HG02623 (cell line): ENCODE results near the gene BNIP3.
"Not testable (repeated sequence)": the region's sequence is repeated elsewhere in the genome, so short reads cannot be mapped to it uniquely, and the experiment has no call there.

Source experiments
- ATAC-seq: cut with Tn5 transposase; IDR thresholded peaks from one replicate; pipeline ENCODE4 v1.9.1; 2021; ENCODE audit warnings: moderate library complexity; ENCODE audit not compliant: unreplicated experiment

Gene BNIP3

GRCh38 chr10:132002004-132002403 is 20.3 kb upstream of the BNIP3 start:
- ATAC-seq = no peak

GRCh38 chr10:132001238-132001972 is 19.7 kb upstream of the BNIP3 start:
- ATAC-seq = no peak

- no peak for ATAC-seq
These were observed 17.3 kb upstream of the BNIP3 start for GRCh38 chr10:131998845-131999681.

DNA sequence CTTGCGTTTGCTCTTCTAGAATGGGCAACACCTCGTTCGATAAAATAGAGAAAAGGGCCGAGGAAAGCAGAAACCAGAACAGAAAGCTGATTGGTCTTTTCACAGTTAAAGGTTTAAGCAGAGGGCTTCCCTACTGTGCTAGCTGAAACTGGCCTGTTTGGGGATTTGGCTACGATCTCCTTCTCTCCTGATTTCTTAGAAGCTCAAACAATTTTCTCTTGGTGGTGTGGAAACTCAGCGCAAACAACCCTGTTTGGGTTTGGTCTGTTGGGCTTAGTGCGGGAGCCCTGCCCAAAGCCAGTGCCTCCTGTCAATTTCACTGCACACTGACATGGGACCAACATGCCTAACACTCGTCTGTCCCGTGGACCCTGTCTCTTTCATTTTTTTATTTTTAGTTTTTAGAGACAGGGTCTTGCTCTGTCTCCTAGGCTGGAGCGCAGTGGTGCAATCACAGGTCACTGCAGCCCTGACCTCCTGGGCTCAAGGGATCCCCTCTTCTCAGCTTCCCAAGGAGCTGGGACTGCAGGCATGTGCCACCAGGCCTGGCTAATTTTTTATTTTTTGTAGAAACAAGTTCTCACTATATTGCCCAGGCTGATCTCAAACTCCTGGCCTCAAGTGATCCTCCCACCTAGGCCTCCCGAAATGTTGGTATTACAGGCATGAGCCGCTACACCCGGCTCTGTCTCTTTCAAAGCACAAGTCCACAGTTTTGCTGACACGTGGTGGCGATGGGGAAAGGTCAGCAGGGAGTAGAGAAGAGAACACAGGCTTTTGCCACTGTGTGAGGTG is 16.5 kb upstream of the BNIP3 start:
- ATAC-seq = no peak

DNA sequence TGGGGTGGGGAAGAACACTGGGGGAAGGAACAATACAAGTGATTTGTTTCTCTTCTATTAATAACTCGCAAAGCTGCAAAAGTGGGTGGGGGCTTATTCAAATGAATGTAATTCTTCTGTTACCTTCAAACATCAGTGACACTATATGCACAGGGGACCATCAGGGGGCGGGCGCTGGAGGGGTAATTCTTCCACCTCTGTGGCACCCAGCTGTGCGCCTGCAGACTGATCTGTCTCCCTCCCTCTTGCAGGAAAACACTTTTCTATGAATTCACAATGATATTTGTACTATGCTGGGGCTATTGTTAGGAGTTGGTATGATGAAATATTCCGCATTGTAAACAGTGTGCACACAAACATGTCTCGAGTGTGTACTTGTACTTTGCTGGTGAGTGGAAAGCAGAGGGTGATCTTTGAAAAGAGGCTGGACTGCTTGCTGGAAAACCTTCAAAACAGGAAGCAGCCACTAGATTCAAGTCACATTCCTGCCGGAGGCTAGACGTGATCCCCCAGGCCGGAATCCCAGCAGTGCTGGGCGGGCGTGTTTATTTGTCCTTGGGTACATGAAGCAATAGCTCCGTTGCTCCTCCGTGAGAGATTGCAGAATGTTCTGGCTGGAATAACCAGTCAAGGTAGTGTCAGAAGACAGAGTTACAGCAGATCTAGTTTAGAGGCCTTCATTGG is 15.8 kb upstream of the BNIP3 start:
- no peak for ATAC-seq

DNA sequence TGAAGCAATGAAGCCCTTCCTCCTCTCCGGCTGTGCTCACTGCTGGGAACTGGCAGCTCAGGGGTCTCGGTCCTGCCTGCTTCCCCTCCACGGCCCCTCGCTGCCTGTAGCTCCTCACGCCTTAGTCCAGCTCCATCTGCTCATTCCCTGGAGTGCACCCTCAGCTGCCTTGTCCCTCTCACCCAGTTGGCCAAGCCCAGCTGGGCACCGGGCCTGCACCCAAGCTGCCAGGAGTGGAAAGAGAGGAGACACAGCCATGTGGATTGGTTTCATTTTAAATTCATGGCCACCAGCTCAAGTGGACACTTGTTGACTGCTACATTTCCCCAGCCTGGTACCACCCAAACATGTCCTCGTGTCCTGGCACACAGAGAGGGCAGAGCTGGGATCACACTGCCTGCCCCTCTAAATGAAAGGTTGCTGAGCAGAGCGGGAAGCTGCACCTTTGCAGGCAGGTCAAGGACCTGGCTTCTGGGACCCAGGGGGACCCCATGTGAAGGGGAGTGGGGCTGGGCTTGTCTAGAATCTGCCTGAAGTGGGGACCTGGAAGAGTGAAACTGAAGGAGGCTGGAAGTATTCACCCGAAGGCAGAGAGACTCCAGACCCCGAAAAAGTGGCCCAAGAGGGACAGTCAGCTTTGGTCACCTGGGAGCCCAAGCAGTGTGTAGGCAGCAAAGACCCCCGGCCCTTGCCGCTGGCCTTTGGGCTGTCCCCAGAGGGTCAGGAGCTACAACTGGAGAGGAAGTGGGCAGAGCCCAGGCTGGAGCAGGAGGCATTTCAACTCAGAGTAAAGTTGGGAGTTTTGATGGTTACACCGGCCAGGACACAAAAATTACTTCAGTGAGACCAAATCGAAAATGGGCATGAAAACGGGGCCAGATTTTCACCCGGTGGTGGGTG is 15.0 kb upstream of the BNIP3 start:
- no peak for ATAC-seq

GRCh38 chr10:131994435-131994834 is 12.7 kb upstream of the BNIP3 start:
- no peak for ATAC-seq

GRCh38 chr10:131993275-131993674 is 11.6 kb upstream of the BNIP3 start:
- no peak for ATAC-seq

DNA sequence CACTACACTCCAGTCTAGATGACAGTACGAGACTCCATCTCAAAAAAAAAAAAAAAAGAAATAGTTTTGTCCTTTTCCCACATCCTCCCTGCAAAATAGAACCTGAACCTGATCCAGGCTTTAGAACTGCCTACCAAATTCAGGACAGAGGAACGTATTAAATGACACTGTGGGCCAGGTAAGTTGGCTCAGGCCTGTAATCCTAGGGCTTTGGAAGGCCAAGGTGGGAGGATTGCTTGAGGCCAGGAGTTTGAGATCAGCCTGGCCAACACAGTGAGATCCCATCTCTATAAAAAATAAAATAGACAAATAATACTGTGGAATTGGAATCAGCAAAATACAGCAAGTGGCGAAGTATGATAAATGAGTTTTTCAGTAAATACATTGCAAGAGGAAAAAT is 10.0 kb upstream of the BNIP3 start:
- ATAC-seq = no peak

GRCh38 chr10:131987786-131988185 is 6.1 kb upstream of the BNIP3 start:
- not testable (repeated sequence) for ATAC-seq

- not testable (repeated sequence) for ATAC-seq
These were observed 5.6 kb upstream of the BNIP3 start for GRCh38 chr10:131987301-131987700.

- ATAC-seq = not testable (repeated sequence)
These were observed 5.1 kb upstream of the BNIP3 start for GRCh38 chr10:131986851-131987250.

DNA sequence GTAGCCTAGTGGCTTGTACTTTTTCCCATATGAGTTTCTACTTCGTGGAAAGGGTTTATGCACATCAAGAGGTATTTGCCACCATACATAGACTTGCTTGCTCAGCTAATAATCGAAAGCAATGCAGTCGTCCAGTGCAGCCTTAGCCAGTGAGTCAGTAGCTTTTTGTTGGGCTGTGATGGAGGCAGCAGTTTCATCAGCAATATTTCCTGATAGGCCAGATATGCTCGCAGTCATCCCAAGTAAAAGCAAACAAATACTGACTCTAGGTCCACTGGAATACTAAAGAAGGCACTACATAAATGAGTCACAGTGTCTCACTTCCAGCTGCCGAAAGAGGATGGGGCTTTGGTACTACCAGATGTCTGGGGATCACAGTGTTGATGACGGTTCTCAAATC is 2.1 kb upstream of the BNIP3 start:
- no peak for ATAC-seq

GRCh38 chr10:131982796-131983195 is 1.1 kb upstream of the BNIP3 start:
- ATAC-seq = no peak

- ATAC-seq = peak; percentile 19
These were observed 548 bp upstream of the BNIP3 start for GRCh38 chr10:131982185-131982756.

DNA sequence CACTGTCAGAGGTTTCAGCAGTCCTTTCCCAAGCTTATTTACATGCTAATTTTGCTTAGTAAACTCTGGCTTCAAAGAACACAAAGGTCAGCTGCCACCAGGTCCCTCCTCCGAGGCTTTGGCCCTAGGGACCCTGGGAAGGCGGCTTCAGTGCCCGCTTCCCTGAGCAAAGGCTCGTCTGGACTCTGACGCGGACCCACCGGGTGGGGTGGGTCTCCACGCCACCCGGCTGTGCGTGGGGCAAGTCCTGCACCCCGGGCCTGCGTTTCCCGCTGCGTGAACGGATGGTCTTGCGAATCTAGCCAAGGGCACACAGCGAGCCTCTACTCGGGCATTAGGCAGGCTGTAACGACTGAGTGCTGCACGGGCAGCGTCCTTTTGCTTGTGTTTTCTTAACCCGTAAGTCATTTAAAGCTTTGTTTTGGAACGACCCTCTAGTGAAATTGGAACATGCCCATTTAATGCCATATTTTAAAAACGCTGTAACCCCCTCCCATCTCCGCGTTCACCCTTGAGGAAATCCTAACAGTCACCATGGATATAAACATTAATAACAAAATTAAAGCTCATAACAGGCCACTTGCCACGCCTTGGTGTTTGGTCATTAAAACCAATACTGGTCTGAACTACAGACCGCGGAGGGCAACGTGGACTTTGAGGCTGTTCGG is 828 bp downstream of the BNIP3 start:
- no peak for ATAC-seq

DNA sequence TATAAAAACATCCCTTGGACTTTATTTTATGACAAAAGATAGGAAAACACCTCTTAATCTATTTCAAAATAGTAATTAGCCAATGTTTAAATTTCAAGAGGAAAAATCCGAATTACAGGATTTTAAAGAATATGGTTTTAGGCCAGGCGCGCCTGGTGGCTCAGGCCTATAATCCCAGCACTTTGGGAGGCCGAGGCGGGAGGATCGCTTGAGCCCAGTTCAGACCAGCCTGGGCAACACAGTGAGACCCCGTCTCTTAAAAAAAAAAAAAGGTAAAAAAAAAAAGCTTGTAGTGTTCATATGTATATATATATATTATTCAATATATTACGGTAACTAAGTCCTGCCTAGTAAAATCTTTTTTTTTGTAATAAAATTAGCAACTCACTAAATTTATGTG is 1.4 kb downstream of the BNIP3 start:
- no peak for ATAC-seq

GRCh38 chr10:131979821-131980270 is 1.9 kb downstream of the BNIP3 start:
- ATAC-seq = no peak

DNA sequence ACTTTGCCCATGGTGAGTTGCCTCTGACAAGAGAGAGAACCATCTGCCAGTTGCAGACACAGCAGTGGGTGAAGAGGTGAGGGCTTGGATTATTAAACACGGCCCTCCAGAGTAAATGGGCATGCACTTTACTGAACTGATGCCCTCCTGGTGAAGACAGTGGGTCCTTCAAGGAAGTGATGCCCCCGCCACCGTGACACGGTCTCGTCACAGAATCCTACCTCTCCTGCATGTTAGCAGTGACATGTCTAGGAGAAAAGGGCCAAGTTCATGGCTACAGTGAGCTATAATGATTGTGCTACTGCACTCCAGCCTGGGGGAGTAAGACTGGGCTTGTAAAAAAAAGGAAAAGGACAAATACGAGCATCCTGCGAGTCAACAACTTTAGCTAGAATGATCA is 2.4 kb downstream of the BNIP3 start:
- no peak for ATAC-seq
